ENCODE data around the gene KIAA1614.
"Not testable (repeated sequence)": the region's sequence is repeated elsewhere in the genome, so short reads cannot be mapped to it uniquely, and the experiment has no call there.

The KIAA1614 gene

DNA sequence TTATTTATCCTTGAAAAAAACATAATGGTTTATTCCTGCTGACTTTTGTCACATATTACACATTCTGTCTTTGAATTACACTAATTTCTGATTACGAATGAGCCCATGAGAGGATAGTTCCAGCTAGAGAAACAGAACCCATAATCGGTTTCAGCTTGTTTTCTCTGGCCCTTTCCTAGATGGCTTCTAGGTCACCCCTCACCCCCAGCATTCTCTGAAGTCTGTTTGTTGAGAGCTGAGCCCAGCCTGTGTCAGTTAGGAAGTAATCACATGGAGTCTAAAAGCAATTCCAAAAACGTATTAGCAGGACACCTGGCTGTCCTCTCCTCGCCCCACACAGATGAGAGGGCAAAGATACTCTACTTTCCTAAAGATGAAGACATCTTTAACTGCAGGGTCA, 48.9 kb downstream of the KIAA1614 start:
- DNase-seq (ENCODE audit: low spot score), result no peak

DNA sequence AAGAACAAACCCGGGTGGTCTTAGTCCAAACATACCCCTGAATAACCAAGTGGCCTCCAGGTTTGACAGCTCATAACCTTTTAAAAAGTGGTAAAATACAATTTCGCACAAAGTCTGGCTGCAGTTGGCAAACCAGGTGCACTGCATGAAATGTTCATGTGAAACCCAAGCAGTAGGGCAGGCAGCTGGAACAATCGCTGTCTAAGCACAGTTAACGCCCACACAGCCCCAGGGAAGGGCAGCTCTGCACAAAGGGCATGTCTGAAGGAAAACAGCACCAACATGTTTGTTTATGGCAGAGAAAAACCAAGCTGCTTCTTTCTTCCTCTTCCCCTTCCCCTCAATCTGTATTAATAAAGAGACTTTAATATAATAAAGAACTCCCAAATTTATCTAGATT, 49.5 kb downstream of the KIAA1614 start:
- DNase-seq (ENCODE audit: low spot score), result no peak

DNA sequence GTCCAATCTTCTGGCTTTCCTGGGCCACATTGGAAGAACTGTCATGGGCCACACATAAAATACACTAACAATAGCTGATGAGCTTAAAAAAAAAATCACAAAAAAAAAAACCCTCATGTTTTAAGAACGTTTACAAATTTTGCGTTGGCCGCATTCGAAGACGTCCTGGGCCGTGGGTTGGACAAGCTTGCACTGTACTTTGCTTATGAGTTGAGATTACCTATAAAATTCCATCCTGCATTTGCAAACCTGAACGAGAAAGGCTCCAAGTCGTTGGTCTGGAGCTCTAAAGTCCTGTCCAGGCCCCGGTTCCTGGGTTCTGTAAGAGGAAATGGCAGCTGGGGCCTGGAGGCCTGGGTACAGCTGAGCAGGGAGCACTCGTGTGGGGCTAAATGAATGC, 51.4 kb downstream of the KIAA1614 start:
- no peak for DNase-seq (ENCODE audit: low spot score)

GRCh38 chr1:180964595-180964994, 51.9 kb downstream of the KIAA1614 start:
- DNase-seq (ENCODE audit: low spot score), result no peak

- DNase-seq (ENCODE audit: low spot score), result no peak
These were observed 53.6 kb downstream of the KIAA1614 start for GRCh38 chr1:180966312-180966711.

- no peak for DNase-seq (ENCODE audit: low spot score)
These were observed 54.2 kb downstream of the KIAA1614 start for GRCh38 chr1:180966744-180967536.

- no peak for DNase-seq (ENCODE audit: low spot score)
These were observed 54.9 kb downstream of the KIAA1614 start for GRCh38 chr1:180967558-180967957.

DNA sequence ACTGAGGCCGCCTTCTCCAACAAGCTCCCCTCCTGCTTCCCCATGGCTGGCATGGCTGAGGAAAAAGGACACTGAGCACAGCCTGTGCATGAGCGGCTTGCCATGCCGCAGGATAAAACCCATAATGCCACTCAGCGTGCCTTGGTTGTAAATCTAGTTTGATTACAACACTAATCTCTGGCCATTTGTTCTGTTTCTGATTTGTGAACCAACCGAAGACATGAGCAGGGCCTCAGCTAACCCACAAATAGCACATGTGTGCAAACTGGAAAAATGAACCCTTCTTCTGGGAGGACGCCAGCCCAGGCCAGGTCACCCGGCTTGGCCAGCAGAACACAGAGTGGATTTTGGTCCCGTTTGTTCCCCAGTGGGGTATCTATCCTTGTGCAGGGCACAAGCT, 56.1 kb downstream of the KIAA1614 start:
- DNase-seq (ENCODE audit: low spot score), result not testable (repeated sequence)

- no peak for DNase-seq (ENCODE audit: low spot score)
These were observed 56.7 kb downstream of the KIAA1614 start for GRCh38 chr1:180969434-180969833.

- no peak for DNase-seq (ENCODE audit: low spot score)
These were observed 57.8 kb downstream of the KIAA1614 start for GRCh38 chr1:180970333-180971079.

DNA sequence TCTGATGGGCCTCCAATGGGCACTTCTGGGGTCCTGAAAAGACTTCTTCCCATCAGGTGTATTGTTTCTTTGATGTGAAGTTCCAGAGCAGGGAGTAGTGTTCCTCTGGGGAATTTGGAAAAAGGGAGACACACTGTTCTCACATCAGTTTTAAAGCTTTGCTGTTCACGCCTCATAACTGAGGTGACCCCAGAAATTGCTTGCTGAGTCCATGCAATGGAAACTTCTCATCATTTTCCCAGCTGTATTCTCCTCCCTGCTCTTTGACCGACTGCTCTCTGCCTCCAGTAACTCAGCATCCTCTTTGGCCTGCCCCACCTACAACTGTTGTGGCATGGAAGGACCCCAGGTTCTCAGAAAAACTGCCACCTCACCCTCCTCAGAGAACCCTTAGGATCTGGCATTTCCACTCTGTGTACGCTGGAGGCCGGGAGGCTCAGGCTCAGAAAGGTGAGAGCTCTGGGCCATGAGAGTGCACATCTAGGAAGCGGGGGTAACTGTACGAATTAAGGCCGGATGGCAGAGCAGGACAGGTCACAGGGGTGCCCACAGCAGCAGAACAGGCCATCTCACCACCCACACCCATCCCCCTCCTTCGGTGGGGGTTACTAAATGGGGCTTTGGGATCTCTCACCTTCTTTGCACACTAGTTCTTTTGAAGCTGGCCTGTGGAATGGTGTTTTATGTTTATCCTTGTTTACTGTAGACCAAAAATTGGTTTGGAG, 58.7 kb downstream of the KIAA1614 start:
- no peak for DNase-seq (ENCODE audit: low spot score)

GRCh38 chr1:180973369-180973768, 60.7 kb downstream of the KIAA1614 start:
- no peak for DNase-seq (ENCODE audit: low spot score)

DNA sequence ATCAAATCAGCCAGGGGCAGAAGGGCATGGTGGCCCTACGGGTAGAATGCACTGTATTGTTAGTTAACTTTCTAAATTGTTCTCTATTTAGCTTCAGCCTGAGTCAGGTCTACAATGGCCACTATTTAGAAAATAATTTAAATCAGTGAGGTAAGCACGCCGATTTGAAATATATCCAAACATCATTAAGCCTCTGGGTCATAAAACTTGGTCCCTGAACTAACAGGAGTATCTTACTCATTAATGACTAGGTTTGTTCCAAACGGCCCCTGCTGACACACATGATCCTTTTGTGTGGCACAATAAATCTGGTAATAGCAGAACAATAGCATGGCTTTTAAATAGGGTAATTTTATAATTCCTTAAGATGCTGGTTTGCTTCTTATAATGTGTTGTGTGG, 61.5 kb downstream of the KIAA1614 start:
- DNase-seq (ENCODE audit: low spot score), result no peak

DNA sequence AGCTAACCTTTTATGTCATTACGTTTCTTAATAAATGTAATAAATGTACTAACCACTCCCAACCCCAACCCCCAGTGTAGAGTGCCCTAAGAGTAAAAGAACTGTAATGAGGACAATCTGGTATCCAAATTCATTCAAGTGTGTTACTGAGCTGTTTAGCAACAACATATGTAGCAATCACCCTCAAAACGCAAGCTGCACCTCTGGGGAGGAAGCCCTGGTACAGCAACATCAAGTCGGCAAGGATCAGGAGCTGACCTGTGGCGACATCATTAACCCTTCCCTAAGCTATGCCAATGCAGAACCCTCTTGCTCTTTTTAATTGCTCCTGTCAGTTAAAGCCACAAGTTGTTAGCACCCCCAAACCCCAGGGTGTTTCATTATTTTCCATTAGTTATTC, 62.9 kb downstream of the KIAA1614 start:
- no peak for DNase-seq (ENCODE audit: low spot score)

- no peak for DNase-seq (ENCODE audit: low spot score)
These were observed 63.5 kb downstream of the KIAA1614 start for GRCh38 chr1:180976191-180976590.

- no peak for DNase-seq (ENCODE audit: low spot score)
These were observed 64.1 kb downstream of the KIAA1614 start for GRCh38 chr1:180976732-180977357.

DNA sequence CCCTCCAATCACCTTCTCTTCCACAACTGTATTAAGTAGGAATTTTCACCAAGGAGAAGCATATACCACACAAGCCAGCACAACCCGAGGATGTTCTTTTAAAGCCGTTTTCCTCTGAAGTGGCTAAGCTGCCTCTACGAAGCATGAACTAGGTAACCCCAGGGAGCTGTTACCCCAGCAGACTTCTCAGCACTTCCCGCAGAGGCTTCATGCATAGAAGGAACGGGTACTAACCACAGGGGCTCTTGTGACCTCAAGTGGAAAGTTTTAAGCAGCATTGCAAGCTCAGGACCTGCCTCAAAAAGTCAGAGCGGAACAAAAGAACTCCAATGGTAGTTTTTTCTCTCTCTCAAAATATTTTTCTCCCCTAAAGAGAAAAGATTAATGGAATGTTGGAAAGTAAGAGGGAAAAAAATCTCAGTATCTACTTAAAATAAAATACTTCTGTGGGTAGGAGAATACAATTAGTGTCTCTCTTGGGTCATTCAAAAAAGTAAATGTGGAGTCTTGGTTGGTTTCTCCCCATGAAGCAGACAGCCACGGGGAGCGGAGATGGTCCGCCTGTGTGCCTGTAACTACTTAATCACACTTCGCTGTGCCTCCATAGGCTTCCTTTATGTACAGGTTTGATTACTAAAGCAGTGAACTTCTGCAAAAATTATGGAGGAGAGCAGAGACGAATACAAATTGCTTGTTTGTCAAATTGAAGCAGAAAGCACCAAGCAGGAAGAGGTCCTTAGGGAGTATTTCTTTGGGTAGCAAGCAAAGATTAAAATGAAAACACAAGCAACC, 69.1 kb downstream of the KIAA1614 start:
- DNase-seq (ENCODE audit: low spot score), result no peak

- no peak for DNase-seq (ENCODE audit: low spot score)
These were observed 69.7 kb downstream of the KIAA1614 start for GRCh38 chr1:180982422-180982821.

DNA sequence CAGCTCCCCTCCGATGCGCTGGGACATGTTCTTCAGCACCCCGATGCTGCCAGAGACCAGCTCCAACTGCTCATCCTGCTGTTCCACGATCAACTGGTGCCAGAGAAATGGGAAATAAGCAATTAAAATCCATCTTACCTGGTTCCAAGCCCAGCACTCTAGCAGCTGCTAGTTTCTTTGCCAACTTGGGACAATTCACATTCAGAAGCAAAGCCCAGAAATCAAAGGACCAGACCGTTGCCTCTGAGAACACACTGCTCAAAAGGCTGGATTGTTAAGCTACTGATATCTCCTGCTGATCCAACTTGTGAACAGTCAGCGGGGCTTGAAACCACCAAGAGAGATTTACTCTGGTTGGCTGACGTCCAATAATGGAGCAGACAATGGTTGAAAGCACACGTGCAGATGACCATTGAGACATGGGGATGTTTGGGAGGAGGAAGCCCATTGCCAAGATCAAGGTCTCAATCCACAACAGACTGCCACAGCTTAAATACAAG, 75.6 kb downstream of the KIAA1614 start:
- no peak for DNase-seq (ENCODE audit: low spot score)

- no peak for DNase-seq (ENCODE audit: low spot score)
These were observed 81.6 kb downstream of the KIAA1614 start for GRCh38 chr1:180994262-180994661.

- no peak for DNase-seq (ENCODE audit: low spot score)
These were observed 85.3 kb downstream of the KIAA1614 start for GRCh38 chr1:180997843-180998504.
